HuH-7 (cell line): ENCODE results near the gene DNAH12.
A peak's percentile ranks its signal among the peaks of the same experiment; 100 is the strongest.
"Not testable (repeated sequence)": the region's sequence is repeated elsewhere in the genome, so short reads cannot be mapped to it uniquely, and the experiment has no call there.

Experiments
- DNase-seq: peaks from one replicate; pipeline ENCODE4 v3.0.0; 2011; ENCODE audit warnings: low spot score

Gene DNAH12

GRCh38 chr3:57518276-57518915 lies 25.7 kb downstream of the DNAH12 start:
- DNase-seq = no peak

GRCh38 chr3:57512166-57512565 lies 32.0 kb downstream of the DNAH12 start:
- no peak for DNase-seq

- no peak for DNase-seq
These were observed 38.2 kb downstream of the DNAH12 start for GRCh38 chr3:57505901-57506300.

GRCh38 chr3:57500506-57500905 lies 43.6 kb downstream of the DNAH12 start:
- peak; percentile 16 for DNase-seq

GRCh38 chr3:57497904-57498303 lies 46.2 kb downstream of the DNAH12 start:
- no peak for DNase-seq

- DNase-seq = no peak
These were observed 59.6 kb downstream of the DNAH12 start for GRCh38 chr3:57484563-57484962.

- DNase-seq = not testable (repeated sequence)
These were observed 67.0 kb downstream of the DNAH12 start for GRCh38 chr3:57477193-57477592.

GRCh38 chr3:57464801-57465200 lies 79.3 kb downstream of the DNAH12 start:
- DNase-seq = no peak

GRCh38 chr3:57464011-57464410 lies 80.1 kb downstream of the DNAH12 start:
- no peak for DNase-seq

GRCh38 chr3:57451150-57451846 lies 92.8 kb downstream of the DNAH12 start:
- no peak for DNase-seq

- DNase-seq = not testable (repeated sequence)
These were observed 94.8 kb downstream of the DNAH12 start for GRCh38 chr3:57449276-57449847.

GRCh38 chr3:57448489-57448888 lies 95.7 kb downstream of the DNAH12 start:
- DNase-seq = not testable (repeated sequence)

- DNase-seq = no peak
These were observed 97.8 kb downstream of the DNAH12 start for GRCh38 chr3:57446318-57446841.

- DNase-seq = no peak
These were observed 99.7 kb downstream of the DNAH12 start for GRCh38 chr3:57444469-57444868.

GRCh38 chr3:57440144-57440543 lies 104.0 kb downstream of the DNAH12 start:
- DNase-seq = not testable (repeated sequence)

- DNase-seq = not testable (repeated sequence)
These were observed 105.7 kb downstream of the DNAH12 start for GRCh38 chr3:57438460-57438859.

- no peak for DNase-seq
These were observed 107.9 kb downstream of the DNAH12 start for GRCh38 chr3:57436195-57436761.

- DNase-seq = peak; percentile 9
These were observed 110.1 kb downstream of the DNAH12 start for GRCh38 chr3:57434041-57434440.

- DNase-seq = no peak
These were observed 120.8 kb downstream of the DNAH12 start for GRCh38 chr3:57423335-57423734.

GRCh38 chr3:57421336-57421735 lies 122.8 kb downstream of the DNAH12 start:
- no peak for DNase-seq

GRCh38 chr3:57420001-57420400 lies 124.1 kb downstream of the DNAH12 start:
- DNase-seq = no peak

GRCh38 chr3:57411715-57412114 lies 132.4 kb downstream of the DNAH12 start:
- DNase-seq = no peak

- DNase-seq = no peak
These were observed 134.7 kb downstream of the DNAH12 start for GRCh38 chr3:57409471-57409870.
